NCI-H128 (cell line): ENCODE results near the gene ARID3A.

Experiments
- DNase-seq: peaks from one replicate; lab custom pipeline; 2025; ENCODE audit not compliant: unreplicated experiment; lab: John Stamatoyannopoulos, UW

Gene ARID3A

GRCh38 chr19:911197-912033 lies 14.4 kb upstream of the ARID3A start:
- no peak for DNase-seq

- no peak for DNase-seq
These were observed 13.4 kb upstream of the ARID3A start for GRCh38 chr19:912181-913079.

- DNase-seq = no peak
These were observed 12.6 kb upstream of the ARID3A start, which contains the start of gene R3HDM4 for GRCh38 chr19:913080-913748. TSS of gene R3HDM4 (minus strand) at chr19:913219. CDS start at chr19:913157, 62 bp downstream.

GRCh38 chr19:916645-917322 lies 9.1 kb upstream of the ARID3A start:
- no peak for DNase-seq

GRCh38 chr19:917323-918151 lies 8.3 kb upstream of the ARID3A start, which contains the start of gene KISS1R:
TSS of gene KISS1R (plus strand) at chr19:917333. CDS start at chr19:917503, 170 bp downstream.
- DNase-seq = no peak

GRCh38 chr19:918152-918437 lies 7.7 kb upstream of the ARID3A start:
- DNase-seq = no peak

- DNase-seq = peak; percentile 34
These were observed 7.2 kb upstream of the ARID3A start for GRCh38 chr19:918481-919198.

GRCh38 chr19:919199-920050 lies 6.4 kb upstream of the ARID3A start:
- no peak for DNase-seq

- peak; percentile 42 for DNase-seq
These were observed 5.6 kb upstream of the ARID3A start for GRCh38 chr19:920051-920864.

- DNase-seq = no peak
These were observed 1.2 kb upstream of the ARID3A start for GRCh38 chr19:924553-925086.

- no peak for DNase-seq
These were observed 729 bp upstream of the ARID3A start for GRCh38 chr19:925087-925525.

- DNase-seq = no peak
These were observed 421 bp downstream of the ARID3A start for GRCh38 chr19:926323-926588.

GRCh38 chr19:926589-927350 lies 935 bp downstream of the ARID3A start:
- DNase-seq = no peak

GRCh38 chr19:927351-927779 lies 1.5 kb downstream of the ARID3A start:
- no peak for DNase-seq

- DNase-seq = no peak
These were observed 2.1 kb downstream of the ARID3A start for GRCh38 chr19:927780-928401.

- DNase-seq = no peak
These were observed 2.8 kb downstream of the ARID3A start for GRCh38 chr19:928471-929202.
